Osteocyte (in vitro differentiated cells): ENCODE data around the gene CACNB1. TPM values are rescaled to one million over a fixed set of nuclear protein-coding genes. Genes with fewer than 3 reads are reported as not detected.

Source experiments
- DNase-seq: peaks from one replicate; pipeline ENCODE4 v3.0.0; 2021; ENCODE audit warnings: mixed read lengths; ENCODE audit not compliant: unreplicated experiment; ENCODE audit errors: extremely low spot score
- H3K27ac Mint-ChIP-seq: one replicate; pipeline ENCODE4 v1.8.0; 2021; ENCODE audit warnings: mild to moderate bottlenecking, mixed read lengths; ENCODE audit not compliant: unreplicated experiment
- H3K27me3 Mint-ChIP-seq: one replicate; pipeline ENCODE4 v1.8.0; 2021; ENCODE audit warnings: mixed read lengths; ENCODE audit not compliant: unreplicated experiment
- H3K36me3 Mint-ChIP-seq: one replicate; pipeline ENCODE4 v1.8.0; 2021; ENCODE audit warnings: mixed read lengths; ENCODE audit not compliant: unreplicated experiment
- H3K4me1 Mint-ChIP-seq: one replicate; pipeline ENCODE4 v1.8.0; 2021; ENCODE audit warnings: mixed read lengths; ENCODE audit not compliant: unreplicated experiment
- H3K4me3 Mint-ChIP-seq: one replicate; pipeline ENCODE4 v1.8.0; 2021; ENCODE audit warnings: mild to moderate bottlenecking, moderate library complexity, mixed read lengths; ENCODE audit not compliant: unreplicated experiment
- H3K9me3 Mint-ChIP-seq: one replicate; pipeline ENCODE4 v1.8.0; 2021; ENCODE audit warnings: mixed read lengths; ENCODE audit not compliant: unreplicated experiment
- total RNA-seq: library from RNA; stranded (reverse); gene quantifications from 2 replicates; pipeline ENCODE4 v1.2.1, GENCODE V29; 2021
- TF ChIP-seq, protein P1 (sequence below): fragments of 200-600 bp; sonication (generic); IDR thresholded peaks from 2 replicates; pipeline ENCODE4 v1.5.0; 2021; ENCODE audit warnings: antibody characterized with exemption, mild to moderate bottlenecking, moderate library complexity

Gene CACNB1
- total RNA-seq, 1 donor from 2014 or later: 15.4 TPM

DNA sequence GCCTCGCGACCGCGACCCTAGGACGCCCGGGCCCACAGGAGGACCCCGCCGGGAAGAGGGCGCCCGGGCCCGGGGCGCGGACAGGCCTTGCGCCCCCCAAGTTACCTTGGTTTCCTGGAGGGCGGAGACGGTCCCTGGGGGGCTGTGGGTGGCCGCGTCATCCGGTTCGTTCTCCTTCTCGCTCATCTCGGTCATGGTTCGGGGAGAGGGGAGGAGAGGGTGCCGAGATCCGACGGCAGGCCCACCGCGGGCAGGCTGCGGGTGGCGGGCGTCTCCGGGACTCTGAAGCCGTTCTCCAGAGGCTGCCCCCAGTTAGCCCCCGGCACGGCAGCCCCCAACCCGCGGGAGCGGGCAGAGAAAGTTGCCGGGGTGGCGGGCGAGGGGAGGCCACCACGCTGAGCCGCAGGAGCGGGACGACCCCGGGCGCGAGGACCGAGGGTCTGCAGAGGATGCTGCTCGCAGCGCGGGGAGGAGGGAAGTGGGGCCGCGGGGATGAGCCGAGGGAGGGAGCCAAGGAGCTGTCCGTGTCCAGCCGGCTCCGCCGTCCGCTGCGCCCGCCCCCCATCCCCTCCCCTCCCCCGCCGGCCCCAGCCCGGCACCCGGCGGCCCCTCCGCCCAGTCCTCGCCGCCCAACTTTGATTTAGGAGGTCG is 28.0 kb upstream of the CACNB1 start, which contains the start of gene STAC2:
Gene STAC2, minus strand, starts transcription at position 638 of the 651 bp plus-strand sequence. Its CDS starts 443 bp downstream, at position 195.
- Mint-ChIP-seq H3K27ac (no peak within 1 kb of the TSS), H3K4me1 (peaks cover 28% of the 10 kb centered on the region)

GRCh38 chr17:39224778-39225307 is 27.4 kb upstream of the CACNB1 start:
- H3K4me1 Mint-ChIP-seq: peaks cover 28% of the 10 kb centered on the region
- DNase-seq: no peak
- no peaks in the 10 kb centered on the region for H3K36me3 Mint-ChIP-seq
- no peaks in the 10 kb centered on the region for H3K9me3 Mint-ChIP-seq
- TF ChIP-seq, protein P1, sequence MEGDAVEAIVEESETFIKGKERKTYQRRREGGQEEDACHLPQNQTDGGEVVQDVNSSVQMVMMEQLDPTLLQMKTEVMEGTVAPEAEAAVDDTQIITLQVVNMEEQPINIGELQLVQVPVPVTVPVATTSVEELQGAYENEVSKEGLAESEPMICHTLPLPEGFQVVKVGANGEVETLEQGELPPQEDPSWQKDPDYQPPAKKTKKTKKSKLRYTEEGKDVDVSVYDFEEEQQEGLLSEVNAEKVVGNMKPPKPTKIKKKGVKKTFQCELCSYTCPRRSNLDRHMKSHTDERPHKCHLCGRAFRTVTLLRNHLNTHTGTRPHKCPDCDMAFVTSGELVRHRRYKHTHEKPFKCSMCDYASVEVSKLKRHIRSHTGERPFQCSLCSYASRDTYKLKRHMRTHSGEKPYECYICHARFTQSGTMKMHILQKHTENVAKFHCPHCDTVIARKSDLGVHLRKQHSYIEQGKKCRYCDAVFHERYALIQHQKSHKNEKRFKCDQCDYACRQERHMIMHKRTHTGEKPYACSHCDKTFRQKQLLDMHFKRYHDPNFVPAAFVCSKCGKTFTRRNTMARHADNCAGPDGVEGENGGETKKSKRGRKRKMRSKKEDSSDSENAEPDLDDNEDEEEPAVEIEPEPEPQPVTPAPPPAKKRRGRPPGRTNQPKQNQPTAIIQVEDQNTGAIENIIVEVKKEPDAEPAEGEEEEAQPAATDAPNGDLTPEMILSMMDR: no peak
- H3K27me3 Mint-ChIP-seq: peaks cover 10% of the 10 kb centered on the region
- H3K4me3 Mint-ChIP-seq: peak overlapping the region; percentile 65
- no peak overlapping the region for H3K27ac Mint-ChIP-seq

More for the DNA sequence above, 28.0 kb upstream of the CACNB1 start, which contains the start of gene STAC2:
- Mint-ChIP-seq H3K9me3 (no peaks in the 10 kb centered on the region), H3K27me3 (peaks cover 10% of the 10 kb centered on the region), H3K4me3 (peak within 1 kb of the TSS; percentile 76), H3K36me3 (no peaks in the 10 kb centered on the region)
- DNase-seq: no peak
- TF ChIP-seq, protein P1: no peak

DNA sequence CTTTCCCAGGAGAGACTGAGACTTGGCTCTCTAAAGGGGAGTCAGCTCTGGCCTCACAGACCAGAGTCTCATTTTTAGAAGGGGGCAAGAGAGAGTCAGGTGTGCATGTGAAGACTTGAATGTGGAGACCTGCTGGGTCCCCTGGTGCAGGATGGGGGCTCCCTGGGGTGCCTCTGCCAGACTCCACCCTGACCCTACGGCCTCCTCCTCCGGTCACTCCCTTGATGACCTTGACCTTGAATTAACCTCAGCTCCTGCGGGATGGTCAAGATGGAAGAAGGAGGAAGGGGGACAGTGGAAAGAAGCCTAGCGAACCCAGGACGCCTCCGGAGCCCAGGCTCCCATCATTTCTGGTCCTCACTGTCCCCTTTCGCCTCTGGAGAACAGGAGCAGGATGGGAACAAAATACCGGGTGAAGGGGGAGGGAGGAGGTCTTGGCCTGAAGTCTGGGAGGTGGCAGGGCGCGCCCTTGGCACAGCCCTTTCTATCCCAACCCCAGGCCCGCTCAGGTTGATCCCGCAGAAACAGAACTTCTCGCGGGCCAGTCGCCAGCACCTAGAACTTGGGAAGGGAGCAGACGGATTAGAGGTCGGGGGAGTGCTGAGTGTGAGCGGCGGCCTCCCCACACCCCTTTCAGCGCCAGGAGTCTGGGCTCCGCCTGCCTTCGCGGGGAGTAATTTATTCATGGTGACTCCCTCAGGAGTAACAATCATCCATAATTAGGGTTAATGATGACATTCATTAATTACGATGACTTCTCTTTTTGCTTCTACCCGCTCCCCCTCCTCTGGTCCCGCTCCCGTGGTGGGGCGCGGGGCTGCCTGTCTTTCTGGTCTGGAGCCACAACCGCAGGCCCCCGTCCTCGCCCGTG is 26.7 kb upstream of the CACNB1 start:
- H3K9me3 Mint-ChIP-seq: no peaks in the 10 kb centered on the region

GRCh38 chr17:39222866-39223834 is 25.7 kb upstream of the CACNB1 start:
- Mint-ChIP-seq H3K4me1 (peaks cover 21% of the 10 kb centered on the region), H3K36me3 (no peaks in the 10 kb centered on the region), H3K4me3 (no peak overlapping the region), H3K27ac (no peak overlapping the region), H3K9me3 (no peaks in the 10 kb centered on the region), H3K27me3 (peaks cover 18% of the 10 kb centered on the region)
- no peak for DNase-seq
- TF ChIP-seq, protein P1: no peak

More for the DNA sequence above, 26.7 kb upstream of the CACNB1 start:
- TF ChIP-seq, protein P1: no peak
- Mint-ChIP-seq H3K27ac (no peak overlapping the region), H3K36me3 (no peaks in the 10 kb centered on the region), H3K4me3 (peak overlapping the region; percentile 18), H3K4me1 (peaks cover 23% of the 10 kb centered on the region), H3K27me3 (peaks cover 13% of the 10 kb centered on the region)
- DNase-seq: no peak
